Pulmonary artery endothelial cell (primary cell): ENCODE measurements around the gene ISG20. TPM values are rescaled to one million over a fixed set of nuclear protein-coding genes. Genes with fewer than 3 reads are reported as not detected.

Experiments used
- DNase-seq: peaks from one replicate; pipeline ENCODE4 v3.0.0-alpha.2; 2011; ENCODE audit warnings: low read depth, low spot score
- total RNA-seq: library from RNA; depleted of rRNA; stranded (reverse); fragments of >200 nt; gene quantifications from 2 replicates; pipeline ENCODE4 v1.2.3, GENCODE V29; 2014

The ISG20 gene
- total RNA-seq, 1 donor from 2014 or later, result 44.4 TPM

DNA sequence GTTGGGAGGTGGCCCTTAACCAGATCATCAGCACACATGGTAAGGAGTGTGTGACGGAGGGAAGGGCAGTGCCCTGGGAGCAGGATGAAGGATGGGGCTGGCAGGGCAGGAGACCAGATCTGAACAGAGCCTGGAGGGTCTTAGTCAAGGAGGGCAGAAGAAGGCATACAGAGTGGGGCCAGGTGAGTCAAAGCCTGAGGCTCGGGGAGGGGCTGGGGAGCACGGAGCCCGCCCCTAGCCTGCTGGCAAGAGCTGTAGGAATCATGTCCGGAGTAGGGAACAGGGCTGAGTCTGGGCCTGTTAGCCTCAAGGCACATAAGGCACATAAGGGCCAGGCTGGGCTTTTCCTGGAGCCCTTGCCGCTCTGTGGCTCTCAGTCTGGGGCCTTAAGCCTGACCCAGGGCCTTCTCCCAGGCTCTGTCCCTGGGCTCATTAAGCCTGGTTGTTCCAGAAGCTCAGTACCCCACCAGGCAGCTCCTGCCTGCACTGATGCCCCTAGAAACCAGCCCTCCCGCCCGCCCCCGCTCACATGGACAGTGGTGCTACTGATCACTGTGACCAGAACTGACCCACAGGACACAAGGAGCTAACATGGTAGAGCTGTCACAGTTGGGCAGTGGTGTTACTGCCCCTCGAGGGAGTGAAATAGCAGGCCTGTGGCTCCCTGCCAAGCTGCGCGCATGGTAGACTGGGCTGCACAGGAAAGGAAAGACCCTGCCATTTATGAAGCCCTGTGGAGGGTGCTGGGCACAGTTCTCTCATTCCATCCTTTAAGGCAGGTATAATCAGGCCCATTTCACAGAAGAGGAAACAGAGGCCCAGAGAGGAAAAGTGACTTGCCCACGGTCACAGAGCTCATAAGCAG lies 14.6 kb downstream of the ISG20 start:
- DNase-seq, result no peak

DNA sequence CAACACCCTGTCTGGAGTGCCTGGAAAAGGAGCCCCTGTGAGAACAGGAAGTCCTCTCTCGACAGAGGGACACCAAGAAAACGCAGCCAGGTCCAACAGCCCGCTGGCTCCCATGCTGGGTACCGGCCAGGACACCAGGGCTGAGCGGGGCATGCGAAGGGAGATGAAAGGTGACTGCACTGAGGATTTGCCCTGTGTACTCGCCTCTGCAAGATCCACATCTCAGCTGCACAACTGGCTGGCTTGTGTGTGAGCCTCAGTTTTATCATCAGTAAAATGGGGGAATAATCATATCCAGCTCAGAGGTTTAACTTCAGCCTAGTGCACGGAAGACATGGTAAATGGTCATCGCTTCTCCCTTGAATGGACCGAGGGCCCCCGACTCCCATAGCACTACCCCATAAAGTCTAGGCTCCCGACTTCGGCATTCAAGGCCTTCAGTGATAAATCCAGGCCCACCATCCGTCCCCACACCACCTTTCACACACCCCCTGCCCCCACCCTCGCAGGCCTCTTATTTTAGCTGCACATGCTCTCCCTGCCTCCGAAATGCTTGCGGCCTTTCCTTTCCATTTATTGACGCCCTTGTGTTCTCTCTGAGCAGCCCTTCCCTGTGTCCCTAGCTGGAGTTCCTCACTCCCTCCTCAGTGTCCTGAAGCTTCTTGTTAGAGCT lies 15.8 kb downstream of the ISG20 start:
- no peak for DNase-seq

DNA sequence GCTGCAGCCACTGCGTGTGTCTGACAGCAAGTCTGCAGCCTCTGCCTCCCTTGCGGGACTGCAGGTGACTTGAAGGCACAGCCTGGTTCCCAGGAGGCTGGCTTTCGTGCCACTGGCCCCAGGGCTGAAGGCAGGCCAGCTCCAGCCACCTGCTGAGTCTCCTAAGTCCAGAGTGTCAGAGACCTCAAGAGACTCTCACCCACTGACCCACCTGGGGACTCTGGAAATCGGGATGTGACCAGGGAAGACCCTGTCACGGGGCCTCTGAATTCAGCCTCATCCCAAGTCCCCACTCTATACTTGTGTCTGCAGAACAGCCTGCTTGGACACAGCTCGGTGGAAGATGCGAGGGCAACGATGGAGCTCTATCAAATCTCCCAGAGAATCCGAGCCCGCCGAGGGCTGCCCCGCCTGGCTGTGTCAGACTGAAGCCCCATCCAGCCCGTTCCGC lies 16.3 kb downstream of the ISG20 start:
- no peak for DNase-seq

DNA sequence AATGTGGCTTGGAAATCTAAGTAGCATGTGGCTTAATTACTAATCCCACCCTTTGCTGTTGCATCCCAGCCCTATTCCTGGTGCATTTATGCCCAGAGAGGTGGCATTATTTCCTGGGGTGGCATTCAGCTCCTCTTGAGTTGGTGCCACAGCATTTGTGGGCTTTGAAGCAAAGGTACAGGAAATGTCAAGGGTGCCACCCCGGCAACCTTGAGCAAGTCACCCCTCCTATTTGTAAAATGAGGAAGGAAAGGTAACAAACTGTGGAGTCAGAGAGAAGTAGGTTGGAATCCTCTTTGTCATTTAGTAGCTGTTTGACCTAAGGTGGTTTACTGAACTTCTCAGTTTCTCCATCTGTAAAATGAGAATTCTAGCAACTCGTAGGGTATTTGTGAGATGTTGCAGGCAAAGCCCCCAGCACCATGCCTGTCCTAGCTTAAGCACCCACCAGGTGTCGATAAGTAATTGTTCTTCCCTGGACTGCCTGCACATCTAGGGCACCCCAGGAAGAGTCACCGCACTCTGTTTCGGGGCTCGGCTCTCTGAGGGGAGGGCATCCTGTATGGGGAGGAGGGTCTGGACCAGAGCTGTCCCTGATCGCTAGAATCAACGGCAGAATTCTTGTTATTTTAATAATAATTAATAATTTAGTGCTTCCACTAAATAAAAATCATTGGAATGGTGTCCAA lies 17.1 kb downstream of the ISG20 start:
- no peak for DNase-seq

DNA sequence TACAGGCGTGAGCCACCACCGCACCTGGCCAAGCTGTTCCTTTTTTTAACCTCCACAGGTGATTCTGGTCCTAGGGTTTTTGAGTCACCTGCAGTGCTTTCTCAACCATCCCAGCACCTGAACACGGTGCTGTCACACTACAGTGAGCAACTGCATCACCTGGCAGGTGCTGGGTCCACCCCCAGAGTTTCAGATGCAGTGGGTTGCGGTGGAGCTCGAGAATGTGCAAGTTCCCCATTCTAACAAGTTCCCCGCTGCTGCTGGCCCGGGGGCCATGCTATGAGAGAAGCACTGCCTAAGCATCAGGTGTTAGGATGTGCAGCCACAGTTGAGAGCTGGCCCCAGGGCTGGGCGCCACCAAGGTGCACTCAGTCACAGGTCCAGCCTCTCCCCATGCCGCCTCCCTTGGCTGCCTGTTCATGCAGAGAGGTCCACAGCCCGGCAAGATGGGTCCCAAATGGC lies 18.0 kb downstream of the ISG20 start:
- DNase-seq, result no peak

DNA sequence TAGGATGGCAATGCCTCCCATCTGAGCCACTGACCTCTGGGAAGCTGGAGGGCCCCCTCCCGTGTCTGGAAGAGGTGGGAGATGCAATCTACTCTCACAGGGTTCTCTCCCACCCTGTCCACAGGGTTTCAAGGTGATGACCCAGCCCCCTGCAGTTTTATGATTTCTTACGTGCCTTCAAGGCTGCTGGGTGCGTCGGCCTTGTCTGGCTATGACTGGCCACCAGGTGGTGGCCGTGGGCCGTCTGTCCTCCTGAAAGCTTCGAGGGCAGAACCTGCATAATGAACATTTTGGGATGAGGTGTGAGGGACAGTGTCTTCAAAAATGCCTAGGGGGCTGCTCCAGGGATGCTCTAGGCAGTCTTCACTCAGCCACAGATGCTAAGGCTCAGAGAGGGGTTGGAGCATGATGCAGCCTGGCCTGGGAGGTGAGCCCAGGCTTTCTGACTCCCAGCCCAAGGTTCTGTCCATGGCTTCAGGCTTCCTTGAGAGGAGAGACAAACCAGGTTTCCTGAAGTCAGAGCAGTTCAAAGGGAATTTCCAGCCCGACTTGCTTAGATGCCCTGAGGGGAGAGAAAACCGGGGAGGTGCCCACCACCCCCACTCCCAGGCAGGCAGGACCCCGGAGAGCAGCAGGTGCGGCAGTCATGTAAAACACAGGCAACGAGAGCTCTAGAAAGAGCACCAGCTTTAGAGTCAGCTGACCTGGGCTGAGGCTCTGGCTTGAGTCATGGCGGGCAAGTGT lies 18.7 kb downstream of the ISG20 start:
- DNase-seq, result no peak

DNA sequence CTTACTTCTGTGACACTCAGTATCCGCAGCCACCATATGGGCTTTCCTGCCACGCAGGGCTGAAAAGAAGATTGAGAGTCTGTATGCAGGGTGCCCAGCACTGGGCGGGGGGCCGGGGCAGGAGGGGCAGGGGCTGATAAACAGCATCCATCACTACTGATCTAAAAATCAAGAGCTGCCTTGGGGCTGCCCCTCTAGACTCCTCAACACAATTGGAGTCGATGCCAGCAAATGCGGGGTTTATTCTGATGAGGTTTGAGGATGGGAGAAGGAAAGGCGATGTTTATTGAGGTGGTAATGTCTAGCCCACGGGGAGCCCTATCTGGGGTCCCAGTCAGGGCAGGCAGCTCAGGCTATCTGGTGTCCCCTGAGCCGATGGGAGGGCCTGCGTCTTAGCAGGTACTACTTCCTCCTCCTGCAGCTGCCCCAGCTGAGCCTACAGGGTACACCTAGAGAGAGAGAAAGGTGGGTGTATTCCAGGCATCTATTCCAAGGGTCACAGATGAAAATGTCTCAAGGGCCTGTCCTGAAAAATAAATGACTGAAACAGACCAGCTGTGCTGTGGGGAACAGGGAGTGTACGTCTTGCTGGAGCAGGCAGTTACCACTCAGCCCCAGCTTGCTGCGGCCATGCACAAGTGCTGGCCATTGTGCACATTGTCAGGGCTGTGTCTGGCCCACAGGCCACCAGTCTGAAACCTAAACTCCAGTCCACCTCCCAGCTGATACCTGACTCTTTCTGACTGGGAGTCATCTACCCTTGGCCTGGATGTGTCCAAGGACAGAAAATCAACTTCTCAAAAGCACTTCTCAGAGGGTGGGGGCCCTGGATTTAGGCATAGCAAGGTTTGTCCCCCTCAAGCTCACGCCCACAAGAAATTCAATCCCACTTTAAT lies 19.5 kb downstream of the ISG20 start:
- no peak for DNase-seq

DNA sequence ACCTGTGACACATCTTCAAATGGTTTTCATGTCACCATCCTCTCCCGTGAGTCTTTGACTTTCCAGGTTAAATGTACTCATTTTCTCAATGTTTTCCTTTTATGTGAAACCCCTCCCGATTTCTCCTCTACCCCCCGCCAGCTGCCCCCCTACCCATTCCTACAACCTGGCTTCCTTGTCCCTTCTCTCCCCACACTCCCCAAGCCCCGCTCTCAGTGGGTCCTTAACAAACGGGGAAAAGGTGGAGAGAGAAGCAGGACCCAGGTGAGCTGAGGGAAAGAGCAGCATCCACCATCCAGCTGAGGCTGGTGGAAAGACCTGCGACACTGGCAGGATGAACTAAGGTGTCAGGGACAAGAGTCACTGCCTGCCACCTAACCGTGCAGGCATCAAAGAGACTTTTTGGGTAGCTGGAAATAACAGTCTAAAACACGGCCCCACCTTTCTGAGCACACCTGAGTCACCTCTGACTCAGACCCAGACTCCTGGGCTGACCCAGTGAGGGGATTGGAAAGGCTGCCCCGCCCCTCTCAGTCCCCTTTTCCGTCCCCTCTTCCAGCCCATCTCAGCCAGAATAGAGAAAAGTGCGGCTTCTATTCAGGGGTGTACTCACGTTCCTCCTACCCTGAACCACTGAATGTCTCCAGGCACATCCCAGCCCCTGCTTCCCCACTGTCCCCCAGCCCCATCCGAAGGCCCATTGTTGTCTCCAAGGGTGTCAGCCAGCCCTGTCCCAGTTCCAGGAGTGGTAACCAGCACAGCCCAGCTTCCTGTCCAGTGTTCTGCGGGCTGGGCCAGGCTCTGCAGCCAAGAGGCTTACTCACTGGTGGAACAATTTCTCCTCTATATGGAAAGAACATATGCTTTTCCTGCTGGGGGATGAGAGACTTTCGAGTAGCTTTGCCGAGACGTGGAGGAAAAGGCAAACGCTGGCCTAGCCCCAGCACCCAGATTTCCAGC lies 20.4 kb downstream of the ISG20 start:
- DNase-seq, result no peak

DNA sequence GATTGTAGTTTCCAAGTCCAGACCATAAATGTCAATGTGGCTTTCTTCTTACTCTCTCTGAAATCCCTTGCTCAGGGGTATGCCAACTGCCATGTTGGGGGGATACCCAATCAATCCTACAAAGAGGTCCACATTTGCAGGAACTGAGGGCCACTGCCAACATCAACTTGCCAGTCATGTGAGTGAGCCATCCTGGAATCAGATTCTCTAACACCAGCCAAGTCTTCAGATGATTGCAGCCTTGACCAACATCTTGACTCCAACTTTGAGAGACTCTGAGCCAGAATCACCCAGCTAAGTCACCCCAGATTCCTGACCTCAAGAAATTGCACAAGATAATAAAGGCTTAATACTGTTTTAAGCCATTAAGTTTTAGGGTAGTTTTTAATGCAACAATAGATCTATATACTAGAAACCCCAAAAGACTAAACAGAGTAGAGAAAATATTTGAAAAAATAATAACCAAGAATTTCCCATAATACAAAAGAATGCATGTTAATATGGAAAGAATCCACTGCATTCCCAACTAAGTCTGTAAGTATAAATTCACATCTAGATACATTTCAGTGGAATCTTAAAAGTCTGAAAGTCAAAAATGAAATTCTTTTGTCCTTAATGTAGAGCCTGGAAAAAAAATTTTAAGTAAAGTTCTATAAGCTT lies 22.4 kb downstream of the ISG20 start:
- no peak for DNase-seq

DNA sequence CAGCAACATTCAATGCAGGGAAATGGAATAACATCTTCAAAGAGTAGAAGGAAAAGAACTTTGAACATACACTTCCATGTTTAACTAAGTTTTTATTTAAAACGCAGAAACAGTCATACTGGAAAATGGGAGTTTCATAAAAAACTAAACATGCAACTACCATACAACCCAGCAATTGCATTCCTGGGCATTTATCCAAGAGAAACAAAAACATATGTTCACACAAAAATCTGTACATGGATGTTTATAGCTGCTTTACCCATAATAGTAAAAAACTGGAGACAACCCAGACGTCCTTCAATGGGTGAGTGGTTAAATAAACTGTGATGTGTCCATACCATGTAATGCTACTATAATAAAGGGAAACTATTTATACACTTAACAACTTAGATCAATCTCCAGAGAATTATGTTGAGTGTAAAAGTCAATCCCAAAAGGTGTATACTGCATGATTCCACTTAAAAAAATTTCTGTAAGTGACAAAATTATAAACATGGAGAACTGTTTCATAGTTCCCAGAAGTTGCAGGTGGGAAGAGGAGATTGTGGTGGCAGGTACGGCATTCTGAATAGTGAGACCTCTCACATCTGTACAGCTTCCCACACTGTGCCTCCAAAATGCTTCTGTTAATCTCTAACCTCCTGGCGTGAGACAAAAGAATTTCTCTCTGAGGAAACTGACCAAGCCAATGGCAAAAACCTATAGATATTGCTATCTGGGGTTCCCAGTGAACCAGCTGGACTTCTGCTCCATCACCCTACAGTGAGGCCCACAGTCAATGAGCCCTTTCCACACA lies 23.1 kb downstream of the ISG20 start:
- no peak for DNase-seq

DNA sequence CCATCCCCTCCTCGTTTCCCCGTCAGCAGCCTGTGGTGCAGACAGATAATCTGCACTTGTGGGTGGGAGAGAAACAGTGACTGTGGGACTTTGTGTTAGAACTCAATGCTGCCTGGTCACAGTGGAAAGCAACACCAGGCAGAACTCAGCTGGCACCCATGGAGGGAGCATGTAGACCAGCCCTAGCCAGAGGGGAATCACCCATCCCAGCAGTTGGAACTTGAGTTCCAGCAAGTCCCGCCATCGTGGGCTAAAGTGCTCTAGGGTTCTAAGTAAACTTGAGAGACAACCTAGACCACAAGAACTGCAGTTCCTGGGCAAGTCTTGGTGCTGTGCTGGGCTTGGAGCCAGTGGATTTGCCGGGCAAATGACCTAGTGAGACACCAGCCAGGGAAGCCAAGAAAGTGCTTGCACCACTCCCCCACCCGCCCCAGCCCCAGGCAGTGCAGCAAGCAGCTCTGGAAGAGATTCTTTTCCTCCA lies 24.4 kb downstream of the ISG20 start:
- DNase-seq, result no peak

DNA sequence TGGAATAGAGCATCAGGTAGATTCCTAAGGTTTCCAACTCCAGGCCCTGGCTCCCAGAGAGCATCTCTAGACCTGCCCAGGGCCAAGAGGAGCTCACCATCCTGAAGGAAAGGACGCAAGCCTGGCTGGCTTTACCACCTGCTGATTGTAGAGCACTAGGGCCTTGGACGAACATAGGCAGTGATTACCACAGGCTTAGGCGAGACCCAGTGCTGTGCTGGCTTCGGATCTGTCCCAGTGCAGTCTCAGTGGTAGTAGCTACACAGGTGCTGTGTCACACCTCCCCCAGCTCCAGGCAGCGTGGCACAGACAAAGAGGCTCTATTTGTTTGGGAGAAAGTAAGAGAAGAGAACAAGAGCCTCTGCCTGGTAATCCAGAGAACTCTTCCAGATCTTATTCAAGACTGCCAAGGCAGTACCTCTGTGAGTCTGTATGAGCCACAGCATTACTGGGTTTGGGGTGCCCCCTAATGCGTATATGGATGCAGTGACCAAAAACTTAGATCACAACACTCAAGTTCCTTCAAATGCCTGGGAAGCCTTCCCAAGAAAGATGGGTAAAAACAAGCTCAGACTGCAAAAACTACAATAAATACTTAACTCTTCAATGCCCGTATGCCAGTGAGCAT lies 25.4 kb downstream of the ISG20 start:
- DNase-seq, result no peak

DNA sequence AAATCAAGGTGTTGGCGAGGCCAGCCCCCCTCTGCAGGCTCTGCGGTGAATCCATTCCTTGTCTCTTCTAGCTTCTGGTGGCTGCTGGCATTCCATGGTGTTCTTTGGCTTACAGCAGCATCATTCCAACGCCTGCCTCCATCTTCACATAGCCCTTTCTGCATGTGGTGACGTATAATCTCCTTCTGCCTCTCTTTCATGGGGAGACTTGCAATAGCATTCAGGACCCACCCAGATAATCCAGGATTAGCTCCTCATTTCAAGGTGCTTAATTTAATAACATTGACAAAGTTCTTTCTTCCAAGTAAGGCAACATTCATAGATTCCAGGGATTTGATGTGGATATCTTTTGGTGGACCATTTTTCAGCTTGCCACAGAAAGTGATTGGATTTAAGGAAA lies 35.8 kb downstream of the ISG20 start:
- DNase-seq, result no peak

DNA sequence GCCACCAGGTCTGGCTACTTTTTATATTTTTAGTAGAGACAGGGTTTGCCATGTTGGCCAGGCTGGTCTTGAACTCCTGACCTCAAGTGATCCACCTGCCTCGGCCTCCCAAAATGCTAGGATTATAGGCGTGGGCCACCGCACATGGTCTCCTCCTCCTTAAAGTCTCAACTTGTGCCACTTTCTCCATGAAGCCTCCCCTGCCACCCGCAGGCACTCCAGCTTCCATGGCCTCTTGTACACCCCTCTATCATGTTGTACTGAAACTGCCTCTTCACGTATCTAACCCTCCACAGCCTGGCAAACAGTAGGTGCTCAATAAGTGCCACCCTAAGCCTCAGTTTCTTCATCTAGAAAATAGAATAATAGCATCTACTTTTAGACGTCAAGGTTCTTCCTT lies 39.9 kb downstream of the ISG20 start:
- DNase-seq, result no peak

DNA sequence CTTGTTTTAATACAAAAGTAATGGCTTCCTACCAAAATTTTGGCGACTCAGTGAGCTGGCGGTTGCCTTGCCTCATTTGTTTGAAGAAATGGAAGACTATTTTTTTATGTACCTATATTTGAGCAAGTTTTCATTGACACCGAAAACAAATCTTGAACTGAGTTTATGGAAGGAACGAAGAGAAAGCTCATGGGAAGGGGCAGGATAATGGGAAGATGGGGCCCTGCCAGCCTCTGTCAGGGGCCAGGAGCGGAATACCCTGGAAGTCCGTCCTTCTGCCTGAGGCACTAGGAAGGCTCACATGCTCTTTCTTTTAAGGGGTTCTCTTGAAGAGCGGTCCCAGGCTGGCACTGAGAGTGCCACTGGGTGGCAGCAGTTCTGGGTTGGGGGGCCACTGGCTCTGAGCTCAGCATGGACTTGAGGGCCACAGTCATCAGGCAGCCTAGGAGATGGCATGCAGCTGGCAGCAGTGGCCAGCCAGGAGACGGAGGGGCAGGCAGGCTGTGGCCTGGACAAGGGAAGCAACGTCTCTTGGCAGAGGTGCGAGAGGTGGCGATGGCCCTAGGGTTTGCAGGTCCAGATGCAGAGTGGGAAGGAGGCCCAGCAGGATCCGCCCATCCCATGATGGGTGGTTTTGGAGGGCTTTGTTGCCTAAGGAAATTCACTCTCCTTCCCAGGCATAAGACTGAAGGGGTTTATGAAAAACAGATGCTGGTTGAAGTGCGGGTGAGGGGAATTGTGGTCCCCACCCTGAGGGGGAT lies 41.6 kb downstream of the ISG20 start:
- no peak for DNase-seq

DNA sequence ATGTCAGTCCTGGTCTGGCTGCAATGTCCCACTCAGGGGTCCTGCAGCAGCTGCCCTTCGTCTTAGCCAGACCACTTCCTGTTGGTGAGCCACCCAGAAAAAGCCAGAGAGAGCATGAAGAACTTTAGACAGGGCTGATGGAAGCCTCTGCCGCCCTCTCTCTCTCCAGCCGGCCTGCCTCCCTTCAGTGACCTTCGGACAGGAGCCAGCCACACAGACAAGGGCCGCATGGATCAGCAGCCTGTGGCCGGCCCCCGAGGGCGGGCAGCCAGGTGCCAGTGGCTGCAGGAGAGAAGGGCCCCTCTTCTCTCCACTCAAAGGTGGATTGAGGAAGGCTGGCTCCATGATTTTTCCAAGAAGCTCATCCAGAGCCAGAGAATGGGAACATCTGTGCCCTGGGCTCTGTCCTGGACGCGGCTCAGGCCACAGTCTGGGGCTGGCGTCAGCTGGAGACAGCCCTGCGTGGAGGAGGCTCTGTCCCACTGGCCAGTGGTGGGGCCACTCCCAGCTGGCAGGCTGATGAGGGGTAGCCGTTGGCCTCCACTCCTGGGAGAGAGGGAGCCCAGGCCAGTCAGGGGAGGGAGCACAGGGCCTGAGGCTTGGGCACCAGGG lies 42.9 kb downstream of the ISG20 start:
- no peak for DNase-seq
